H7 (cell line): ENCODE measurements around the gene PSORS1C1. TPM values are rescaled to one million over a fixed set of nuclear protein-coding genes. Genes with fewer than 3 reads are reported as not detected.
A peak's percentile ranks its signal among the peaks of the same experiment; 100 is the strongest.

Experiments used
- DNase-seq: peaks from one replicate; pipeline ENCODE4 v3.0.0; 2012
- H3K27me3 ChIP-seq: 2 replicates; pipeline ENCODE4 v1.6.0; 2011; ENCODE audit warnings: mild to moderate bottlenecking, low read length; ENCODE audit not compliant: control insufficient read depth, insufficient read depth
- H3K36me3 ChIP-seq: replicated peaks from 2 replicates; pipeline ENCODE4 v1.5.1; 2011; ENCODE audit warnings: low read length; ENCODE audit not compliant: control insufficient read depth, insufficient read depth
- H3K4me3 ChIP-seq: 2 replicates; pipeline ENCODE4 v1.5.1; 2011; ENCODE audit warnings: low read depth, mild to moderate bottlenecking, control low read depth, low read length, moderate library complexity; ENCODE audit not compliant: insufficient read depth
- total RNA-seq: library from RNA; depleted of rRNA; stranded (reverse); fragments of >200 nt; shearing (Covaris generic); gene quantifications from 2 replicates; pipeline ENCODE4 v1.2.3, GENCODE V29; 2014

Gene PSORS1C1
- total RNA-seq, 1 experiment from 2014 or later, result 0.10 TPM

- Histone ChIP-seq H3K4me3 (no peak within 1 kb of the TSS), H3K27me3 (peaks cover 6% of the 10 kb centered on the region; the same call in 1 of the 2 replicates), H3K36me3 (no peaks in the 10 kb centered on the region)
- peak; percentile 25 for DNase-seq
Measured at GRCh38 chr6:31112478-31112877, 2.1 kb upstream of the PSORS1C1 start, which contains the start of gene C6orf15. C6orf15 (minus strand) TSS chr6:31112575; CDS start chr6:31112555, 20 bp downstream.

GRCh38 chr6:31113861-31114540, 599 bp upstream of the PSORS1C1 start:
- H3K4me3 ChIP-seq, result no peak overlapping the region
- H3K27me3 ChIP-seq, result peaks cover 6% of the 10 kb centered on the region; the same call in 1 of the 2 replicates
- no peaks in the 10 kb centered on the region for H3K36me3 ChIP-seq
- DNase-seq, result peak; percentile 61

GRCh38 chr6:31114970-31115849, 610 bp downstream of the PSORS1C1 start:
- H3K27me3 ChIP-seq, result peaks cover 2% of the 10 kb centered on the region; the same call in 1 of the 2 replicates
- peak; percentile 61 for DNase-seq
- H3K36me3 ChIP-seq, result no peaks in the 10 kb centered on the region
- H3K4me3 ChIP-seq, result no peak overlapping the region

GRCh38 chr6:31115941-31116560, 1.5 kb downstream of the PSORS1C1 start:
- Histone ChIP-seq H3K36me3 (no peaks in the 10 kb centered on the region), H3K27me3 (no peaks in the 10 kb centered on the region), H3K4me3 (no peak overlapping the region)
- peak; percentile 23 for DNase-seq

GRCh38 chr6:31116661-31117385, 2.2 kb downstream of the PSORS1C1 start:
- Histone ChIP-seq H3K27me3 (no peaks in the 10 kb centered on the region), H3K36me3 (no peaks in the 10 kb centered on the region), H3K4me3 (no peak overlapping the region)
- DNase-seq, result no peak

GRCh38 chr6:31118178-31118577, 3.6 kb downstream of the PSORS1C1 start:
- Histone ChIP-seq H3K4me3 (no peak overlapping the region), H3K36me3 (no peaks in the 10 kb centered on the region), H3K27me3 (no peaks in the 10 kb centered on the region)
- DNase-seq, result peak; percentile 24

- H3K36me3 ChIP-seq, result no peaks in the 10 kb centered on the region
- no peak within 1 kb of the TSS for H3K4me3 ChIP-seq
- peak; percentile 46 for DNase-seq
- no peaks in the 10 kb centered on the region for H3K27me3 ChIP-seq
Measured at GRCh38 chr6:31120151-31120915, 5.7 kb downstream of the PSORS1C1 start, which contains the start of gene CDSN. CDSN (minus strand) TSS chr6:31120446; CDS start chr6:31120419, 27 bp downstream.

- DNase-seq, result peak; percentile 38
- H3K36me3 ChIP-seq, result no peaks in the 10 kb centered on the region
- H3K4me3 ChIP-seq, result no peak overlapping the region
- no peaks in the 10 kb centered on the region for H3K27me3 ChIP-seq
Measured at GRCh38 chr6:31121131-31121790, 6.7 kb downstream of the PSORS1C1 start.

- no peaks in the 10 kb centered on the region for H3K27me3 ChIP-seq
- no peaks in the 10 kb centered on the region for H3K36me3 ChIP-seq
- no peak overlapping the region for H3K4me3 ChIP-seq
- DNase-seq, result peak; percentile 32
Measured at GRCh38 chr6:31122791-31123706, 8.4 kb downstream of the PSORS1C1 start.

- H3K4me3 ChIP-seq, result no peak overlapping the region
- H3K27me3 ChIP-seq, result no peaks in the 10 kb centered on the region
- no peaks in the 10 kb centered on the region for H3K36me3 ChIP-seq
- peak; percentile 51 for DNase-seq
Measured at GRCh38 chr6:31125162-31125561, 10.6 kb downstream of the PSORS1C1 start.

GRCh38 chr6:31125586-31126363, 11.2 kb downstream of the PSORS1C1 start:
- Histone ChIP-seq H3K36me3 (no peaks in the 10 kb centered on the region), H3K27me3 (no peaks in the 10 kb centered on the region), H3K4me3 (no peak overlapping the region)
- DNase-seq, result no peak
